Neuron (in vitro differentiated cells): ENCODE results near the gene EFNB2.

ENCODE experiments used
- H2AFZ ChIP-seq: one replicate; pipeline ENCODE4 v1.6.1; 2013; ENCODE audit warnings: low read depth, mild to moderate bottlenecking, inconsistent platforms, low read length, moderate library complexity
- H3K27me3 ChIP-seq: one replicate; pipeline ENCODE4 v1.6.1; 2013; ENCODE audit warnings: low read length; ENCODE audit not compliant: insufficient read depth
- H3K36me3 ChIP-seq: one replicate; pipeline ENCODE4 v1.6.1; 2013; ENCODE audit warnings: low read length; ENCODE audit not compliant: insufficient read depth
- H3K4me1 ChIP-seq: one replicate; pipeline ENCODE4 v1.6.1; 2013; ENCODE audit warnings: low read length; ENCODE audit not compliant: insufficient read depth
- H3K4me3 ChIP-seq: 2 replicates; pipeline ENCODE4 v1.5.1; 2013; ENCODE audit warnings: mild to moderate bottlenecking, low read length, moderate library complexity
- H3K9me3 ChIP-seq: one replicate; pipeline ENCODE4 v1.6.1; 2013; ENCODE audit warnings: low read length

EFNB2 gene

GRCh38 chr13:106527445-106527801 is 8.0 kb downstream of the EFNB2 start:
- no peaks in the 10 kb centered on the region for H3K9me3 ChIP-seq
- no peaks in the 10 kb centered on the region for H3K27me3 ChIP-seq
- peaks cover 26% of the 10 kb centered on the region for H3K36me3 ChIP-seq
- H3K4me3 ChIP-seq = no peak overlapping the region
- peaks cover 78% of the 10 kb centered on the region for H3K4me1 ChIP-seq
- H2AFZ ChIP-seq = no peak overlapping the region

- Histone ChIP-seq H3K9me3 (no peaks in the 10 kb centered on the region), H3K27me3 (no peaks in the 10 kb centered on the region), H3K36me3 (peaks cover 24% of the 10 kb centered on the region), H2AFZ (no peak overlapping the region), H3K4me3 (no peak overlapping the region), H3K4me1 (peaks cover 83% of the 10 kb centered on the region)
Observed at GRCh38 chr13:106526738-106527444, 8.6 kb downstream of the EFNB2 start.

GRCh38 chr13:106525865-106526264 is 9.6 kb downstream of the EFNB2 start:
- H2AFZ ChIP-seq = no peak overlapping the region
- H3K4me3 ChIP-seq = no peak overlapping the region
- peaks cover 85% of the 10 kb centered on the region for H3K4me1 ChIP-seq
- no peaks in the 10 kb centered on the region for H3K9me3 ChIP-seq
- peaks cover 29% of the 10 kb centered on the region for H3K36me3 ChIP-seq
- no peaks in the 10 kb centered on the region for H3K27me3 ChIP-seq

GRCh38 chr13:106524108-106524507 is 11.4 kb downstream of the EFNB2 start:
- no peak overlapping the region for H3K4me3 ChIP-seq
- H3K4me1 ChIP-seq = peaks cover 83% of the 10 kb centered on the region
- no peaks in the 10 kb centered on the region for H3K27me3 ChIP-seq
- H3K36me3 ChIP-seq = peaks cover 40% of the 10 kb centered on the region
- no peaks in the 10 kb centered on the region for H3K9me3 ChIP-seq
- no peak overlapping the region for H2AFZ ChIP-seq

- H3K9me3 ChIP-seq = no peaks in the 10 kb centered on the region
- peaks cover 77% of the 10 kb centered on the region for H3K4me1 ChIP-seq
- H3K4me3 ChIP-seq = no peak overlapping the region
- peaks cover 44% of the 10 kb centered on the region for H3K36me3 ChIP-seq
- H2AFZ ChIP-seq = no peak overlapping the region
- H3K27me3 ChIP-seq = no peaks in the 10 kb centered on the region
Observed at GRCh38 chr13:106523576-106523975, 11.9 kb downstream of the EFNB2 start.

GRCh38 chr13:106522898-106523525 is 12.4 kb downstream of the EFNB2 start:
- Histone ChIP-seq H2AFZ (no peak overlapping the region), H3K36me3 (peaks cover 49% of the 10 kb centered on the region), H3K4me1 (peaks cover 72% of the 10 kb centered on the region), H3K9me3 (no peaks in the 10 kb centered on the region), H3K27me3 (no peaks in the 10 kb centered on the region), H3K4me3 (no peak overlapping the region)

- Histone ChIP-seq H3K36me3 (peaks cover 52% of the 10 kb centered on the region), H3K4me3 (no peak overlapping the region), H3K4me1 (peaks cover 65% of the 10 kb centered on the region), H2AFZ (no peak overlapping the region), H3K27me3 (no peaks in the 10 kb centered on the region), H3K9me3 (no peaks in the 10 kb centered on the region)
Observed at GRCh38 chr13:106522112-106522705, 13.3 kb downstream of the EFNB2 start.

- peaks cover 55% of the 10 kb centered on the region for H3K36me3 ChIP-seq
Observed at GRCh38 chr13:106521095-106521799, 14.2 kb downstream of the EFNB2 start.

GRCh38 chr13:106520251-106521054 is 15.0 kb downstream of the EFNB2 start:
- Histone ChIP-seq H3K36me3 (peaks cover 49% of the 10 kb centered on the region), H3K9me3 (no peaks in the 10 kb centered on the region), H2AFZ (no peak overlapping the region), H3K4me1 (peaks cover 51% of the 10 kb centered on the region), H3K4me3 (no peak overlapping the region), H3K27me3 (no peaks in the 10 kb centered on the region)

More at GRCh38 chr13:106521095-106521799, 14.2 kb downstream of the EFNB2 start:
- H3K4me1 ChIP-seq = peaks cover 58% of the 10 kb centered on the region
- no peaks in the 10 kb centered on the region for H3K27me3 ChIP-seq
- no peaks in the 10 kb centered on the region for H3K9me3 ChIP-seq
- H2AFZ ChIP-seq = no peak overlapping the region
- H3K4me3 ChIP-seq = no peak overlapping the region

- H3K9me3 ChIP-seq = no peaks in the 10 kb centered on the region
- no peak overlapping the region for H2AFZ ChIP-seq
- no peak overlapping the region for H3K4me3 ChIP-seq
- peaks cover 58% of the 10 kb centered on the region for H3K4me1 ChIP-seq
- H3K27me3 ChIP-seq = no peaks in the 10 kb centered on the region
- H3K36me3 ChIP-seq = peaks cover 39% of the 10 kb centered on the region
Observed at GRCh38 chr13:106518512-106518911, 16.9 kb downstream of the EFNB2 start.

- Histone ChIP-seq H3K36me3 (peaks cover 43% of the 10 kb centered on the region), H3K9me3 (no peaks in the 10 kb centered on the region), H3K4me1 (peaks cover 48% of the 10 kb centered on the region), H3K27me3 (no peaks in the 10 kb centered on the region), H3K4me3 (no peak overlapping the region), H2AFZ (no peak overlapping the region)
Observed at GRCh38 chr13:106517109-106517847, 18.2 kb downstream of the EFNB2 start.

- Histone ChIP-seq H3K4me1 (peaks cover 34% of the 10 kb centered on the region), H3K4me3 (no peak overlapping the region), H3K27me3 (no peaks in the 10 kb centered on the region), H3K36me3 (peaks cover 46% of the 10 kb centered on the region), H3K9me3 (no peaks in the 10 kb centered on the region), H2AFZ (no peak overlapping the region)
Observed at GRCh38 chr13:106515635-106516254, 19.7 kb downstream of the EFNB2 start.
